Hepatocyte (in vitro differentiated cells): ENCODE measurements around the gene MDM4. TPM values are rescaled to one million over a fixed set of nuclear protein-coding genes. Genes with fewer than 3 reads are reported as not detected.

Experiments
- DNase-seq: peaks from one replicate; pipeline ENCODE4 v3.0.0-alpha.2; 2016; ENCODE audit warnings: low spot score
- H2AFZ ChIP-seq: fragments of 200-600 bp; sonication (generic); 2 replicates; pipeline ENCODE4 v1.6.0; 2016; ENCODE audit warnings: antibody characterized with exemption, mild to moderate bottlenecking
- H3K27ac ChIP-seq: fragments of 200-600 bp; sonication (generic); 2 replicates; pipeline ENCODE4 v1.5.1; 2016; ENCODE audit warnings: mild to moderate bottlenecking
- H3K27me3 ChIP-seq: fragments of 200-600 bp; sonication (generic); 2 replicates; pipeline ENCODE4 v1.6.1; 2016
- H3K36me3 ChIP-seq: fragments of 200-600 bp; sonication (generic); replicated peaks from 2 replicates; pipeline ENCODE4 v1.5.1; 2016; ENCODE audit warnings: low read depth; ENCODE audit not compliant: insufficient read depth
- H3K4me1 ChIP-seq: fragments of 200-600 bp; sonication (generic); 2 replicates; pipeline ENCODE4 v1.5.1; 2016; ENCODE audit warnings: mild to moderate bottlenecking, moderate library complexity; ENCODE audit not compliant: insufficient read depth
- H3K4me2 ChIP-seq: fragments of 200-600 bp; sonication (generic); 2 replicates; pipeline ENCODE4 v1.6.0; 2016
- H3K4me3 ChIP-seq: fragments of 200-600 bp; sonication (generic); 2 replicates; pipeline ENCODE4 v1.5.1; 2016; ENCODE audit warnings: mild to moderate bottlenecking
- H3K79me2 ChIP-seq: fragments of 200-600 bp; sonication (generic); 2 replicates; pipeline ENCODE4 v1.6.0; 2017; ENCODE audit warnings: mild to moderate bottlenecking
- H3K9me2 ChIP-seq: fragments of 200-600 bp; sonication (generic); replicated peaks from 2 replicates; pipeline ENCODE4 v1.6.0; 2017; ENCODE audit warnings: mild to moderate bottlenecking; ENCODE audit not compliant: insufficient read depth
- H3K9me3 ChIP-seq: fragments of 200-600 bp; sonication (generic); 2 replicates; pipeline ENCODE4 v1.5.1; 2016; ENCODE audit warnings: low read depth, mild to moderate bottlenecking
- H4K20me1 ChIP-seq: fragments of 200-600 bp; sonication (generic); 2 replicates; pipeline ENCODE4 v1.6.0; 2016; ENCODE audit warnings: mild to moderate bottlenecking; ENCODE audit not compliant: insufficient read depth, poor library complexity, severe bottlenecking
- CTCF ChIP-seq: fragments of 200-600 bp; sonication (generic); IDR thresholded peaks from 2 replicates; pipeline ENCODE4 v1.5.1; 2016; ENCODE audit warnings: antibody characterized with exemption, mild to moderate bottlenecking; ENCODE audit not compliant: poor library complexity
- EZH2 ChIP-seq: fragments of 200-600 bp; sonication (generic); IDR thresholded peaks from 2 replicates; pipeline ENCODE4 v1.6.1; 2016; ENCODE audit warnings: antibody characterized with exemption, mild to moderate bottlenecking, borderline replicate concordance
- EZH2phosphoT487 ChIP-seq: fragments of 200-600 bp; sonication (generic); IDR thresholded peaks from one replicate; pipeline ENCODE4 v1.6.1; 2018; ENCODE audit warnings: antibody characterized with exemption, mild to moderate bottlenecking, low read depth, moderate library complexity; ENCODE audit not compliant: unreplicated experiment, severe bottlenecking
- WGBS: methylation state at CpG from one replicate; pipeline ENCODE4 v1.1.6; 2016; ENCODE audit warnings: low lambda C conversion rate; ENCODE audit errors: missing lambda C conversion rate; 5-methylcytosine and 5-hydroxymethylcytosine counted together
- polyA plus RNA-seq: library from polyadenylated mRNA; unstranded; fragments of >200 nt; fragmentation: Nextera tagmentation; extraction: Ambion mirVana; gene quantifications from 2 replicates; pipeline ENCODE4 v1.2.1, GENCODE V29; 2016
- total RNA-seq: library from RNA; depleted of rRNA; stranded (reverse); fragments of >200 nt; gene quantifications from 2 replicates; pipeline ENCODE4 v1.2.3, GENCODE V29; 2014

The MDM4 gene
- total and polyA plus RNA-seq, 2 experiments from 2014 or later = 15.4 to 47.8 TPM

- Histone ChIP-seq H3K36me3 (no peaks in the 10 kb centered on the region), H3K4me2 (peak overlapping the region; percentile 83), H3K4me3 (no peak overlapping the region), H3K9me2 (no peaks in the 10 kb centered on the region), H3K27ac (peak overlapping the region; percentile 96), H3K79me2 (peaks cover 25% of the 10 kb centered on the region), H3K9me3 (no peaks in the 10 kb centered on the region), H4K20me1 (peaks cover 6% of the 10 kb centered on the region), H3K27me3 (no peaks in the 10 kb centered on the region), H2AFZ (no peak overlapping the region), H3K4me1 (peaks cover 18% of the 10 kb centered on the region)
- no peak for DNase-seq
- 63% methylated on average over 6 of the region's 6 CpGs for WGBS
- TF ChIP-seq EZH2phosphoT487 = no peak
- no peak for TF ChIP-seq EZH2
- no peak for TF ChIP-seq CTCF
Measured at GRCh38 chr1:204495777-204496176, 20.4 kb upstream of the MDM4 start.

DNA sequence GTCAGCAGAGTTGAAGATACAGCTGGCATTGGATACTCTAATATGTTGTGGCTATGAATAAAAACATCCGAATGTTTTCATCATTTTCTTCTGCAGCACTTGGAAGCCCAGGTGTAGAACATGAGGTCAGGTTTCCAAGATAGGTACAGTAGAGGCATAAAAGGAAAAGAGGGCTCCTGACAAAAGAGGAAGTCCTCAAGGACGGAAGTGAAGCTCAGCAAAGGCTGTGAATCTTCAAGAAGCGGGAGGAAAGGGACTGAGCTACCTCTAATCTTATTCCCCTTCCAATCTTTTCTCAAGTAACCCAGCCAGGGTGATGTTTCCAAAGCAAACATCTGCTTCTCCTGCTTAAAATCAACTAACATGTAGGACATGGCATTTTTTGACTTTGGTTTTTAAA lies 17.2 kb upstream of the MDM4 start:
- H3K9me3 ChIP-seq = no peaks in the 10 kb centered on the region
- no peak overlapping the region for H3K27ac ChIP-seq
- no peaks in the 10 kb centered on the region for H3K4me1 ChIP-seq
- H3K27me3 ChIP-seq = no peaks in the 10 kb centered on the region
- DNase-seq = no peak
- no peak overlapping the region for H3K4me2 ChIP-seq
- H3K36me3 ChIP-seq = no peaks in the 10 kb centered on the region
- H2AFZ ChIP-seq = no peak overlapping the region
- H3K9me2 ChIP-seq = no peaks in the 10 kb centered on the region
- no peak overlapping the region for H3K4me3 ChIP-seq
- 98% methylated on average over 3 of the region's 3 CpGs for WGBS
- no peak for TF ChIP-seq EZH2phosphoT487
- TF ChIP-seq CTCF = no peak
- no peak for TF ChIP-seq EZH2
- H4K20me1 ChIP-seq = no peaks in the 10 kb centered on the region
- no peaks in the 10 kb centered on the region for H3K79me2 ChIP-seq

DNA sequence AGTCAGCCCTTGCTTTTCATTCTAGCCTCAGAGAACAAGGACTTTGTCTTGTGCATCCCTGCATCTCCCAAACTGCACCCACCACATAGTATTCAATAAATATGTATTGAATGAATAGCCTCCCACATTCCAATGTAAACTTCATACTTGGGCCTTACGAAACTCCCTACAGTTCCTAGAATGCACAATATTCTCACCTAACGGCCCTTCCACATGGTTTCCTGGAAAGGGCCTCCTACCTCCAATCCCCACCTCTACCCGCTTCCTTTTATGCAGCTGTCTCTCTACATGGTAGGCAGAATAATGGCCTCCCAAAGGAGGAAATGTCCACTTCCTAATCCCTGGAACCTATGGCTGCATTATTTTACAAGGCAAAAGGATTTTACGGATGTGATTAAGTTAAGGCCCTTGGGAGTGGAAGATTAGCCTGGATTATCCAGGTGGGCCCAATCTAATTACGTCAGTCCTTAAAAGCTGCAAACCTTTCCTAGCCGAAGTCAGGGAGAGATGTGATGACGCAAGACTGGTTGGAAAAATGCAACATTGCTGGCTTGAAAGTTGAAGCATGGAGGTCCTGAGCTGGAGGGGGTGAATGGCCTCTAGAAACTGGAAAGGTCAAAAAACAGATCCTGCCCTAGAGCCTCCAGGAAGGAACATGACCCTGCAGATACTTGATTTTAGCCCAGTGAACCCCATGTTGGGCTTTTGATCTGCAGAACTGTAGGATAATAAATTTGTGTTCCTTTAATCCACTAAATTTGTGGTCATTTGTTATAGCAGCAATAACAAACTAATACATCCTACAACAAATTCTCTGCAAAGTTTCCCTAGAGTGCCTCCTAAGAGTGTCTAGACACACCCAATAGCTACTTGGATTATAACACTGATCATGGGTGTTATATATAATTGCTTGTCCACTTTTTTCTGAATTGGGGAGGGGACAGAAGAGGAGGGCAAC lies 16.4 kb upstream of the MDM4 start:
- Histone ChIP-seq H3K79me2 (no peaks in the 10 kb centered on the region), H3K9me3 (no peaks in the 10 kb centered on the region), H2AFZ (no peak overlapping the region), H3K4me3 (no peak overlapping the region), H3K9me2 (no peaks in the 10 kb centered on the region), H3K4me1 (no peaks in the 10 kb centered on the region), H3K27ac (no peak overlapping the region), H4K20me1 (no peaks in the 10 kb centered on the region), H3K4me2 (no peak overlapping the region), H3K27me3 (no peaks in the 10 kb centered on the region), H3K36me3 (no peaks in the 10 kb centered on the region)
- WGBS = 79% methylated on average over 7 of the region's 7 CpGs
- no peak for TF ChIP-seq CTCF
- no peak for TF ChIP-seq EZH2phosphoT487
- no peak for TF ChIP-seq EZH2
- DNase-seq = no peak
